Erythroblast (primary cell): ENCODE data around the gene APEX1.
"Not testable (repeated sequence)": the region's sequence is repeated elsewhere in the genome, so short reads cannot be mapped to it uniquely, and the experiment has no call there.

Experiments
- DNase-seq, 2 experiments: peaks; one replicate each; lab custom pipeline; 2025; lab: John Stamatoyannopoulos, UW
- GATA1 ChIP-seq: IDR thresholded peaks from 2 replicates; pipeline ENCODE4 v1.6.1; 2011; ENCODE audit warnings: low read depth, mild to moderate bottlenecking, control low read depth, low read length, moderate library complexity
- POLR2A ChIP-seq: IDR thresholded peaks from 2 replicates; pipeline ENCODE4 v1.6.1; 2011; ENCODE audit warnings: mild to moderate bottlenecking, low read length

Gene APEX1

DNA sequence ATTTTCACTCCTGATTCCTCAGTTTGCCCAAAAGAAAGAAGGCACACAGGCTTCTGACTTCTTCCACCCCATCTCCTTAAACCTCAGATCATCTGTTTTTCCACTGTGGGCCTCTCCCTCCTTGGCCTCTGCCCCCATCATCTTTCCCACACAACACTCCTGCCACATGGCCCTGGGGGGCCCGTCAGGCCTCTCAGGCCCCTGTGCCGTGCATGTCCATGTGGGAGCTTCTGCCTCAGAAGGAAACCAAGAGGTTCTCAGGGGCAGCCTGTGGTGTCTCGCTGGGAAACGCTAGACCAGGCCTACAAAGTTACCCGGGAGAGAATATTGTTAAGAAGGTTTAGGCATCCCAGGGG, 27.0 kb upstream of the APEX1 start:
- TF ChIP-seq POLR2A (no peak), GATA1 (no peak)
- no peak for DNase-seq

GRCh38 chr14:20428802-20429201, 26.2 kb upstream of the APEX1 start:
- TF ChIP-seq GATA1, result no peak

GRCh38 chr14:20429801-20430669, 25.0 kb upstream of the APEX1 start:
- TF ChIP-seq GATA1, result no peak
- TF ChIP-seq POLR2A, result no peak
- DNase-seq, result no peak

More at GRCh38 chr14:20428802-20429201, 26.2 kb upstream of the APEX1 start:
- DNase-seq, result no peak

GRCh38 chr14:20434701-20435581, 20.1 kb upstream of the APEX1 start:
- no peak for DNase-seq

GRCh38 chr14:20435582-20436362, 19.3 kb upstream of the APEX1 start, which contains the start of gene KLHL33:
Gene KLHL33, minus strand, starts transcription at chr14:20436166. Its CDS starts 355 bp downstream, at chr14:20435811.
- TF ChIP-seq POLR2A, result no peak

More at GRCh38 chr14:20434701-20435581, 20.1 kb upstream of the APEX1 start:
- TF ChIP-seq POLR2A (no peak), GATA1 (no peak)

GRCh38 chr14:20436363-20436755, 18.7 kb upstream of the APEX1 start:
- no peak for TF ChIP-seq POLR2A
- TF ChIP-seq GATA1, result no peak
- DNase-seq, result no peak

More at GRCh38 chr14:20435582-20436362, 19.3 kb upstream of the APEX1 start, which contains the start of gene KLHL33:
- DNase-seq, result no peak

- no peak for TF ChIP-seq POLR2A
- no peak for TF ChIP-seq GATA1
- no peak for DNase-seq
Measured at GRCh38 chr14:20438664-20439063, 16.4 kb upstream of the APEX1 start.

DNA sequence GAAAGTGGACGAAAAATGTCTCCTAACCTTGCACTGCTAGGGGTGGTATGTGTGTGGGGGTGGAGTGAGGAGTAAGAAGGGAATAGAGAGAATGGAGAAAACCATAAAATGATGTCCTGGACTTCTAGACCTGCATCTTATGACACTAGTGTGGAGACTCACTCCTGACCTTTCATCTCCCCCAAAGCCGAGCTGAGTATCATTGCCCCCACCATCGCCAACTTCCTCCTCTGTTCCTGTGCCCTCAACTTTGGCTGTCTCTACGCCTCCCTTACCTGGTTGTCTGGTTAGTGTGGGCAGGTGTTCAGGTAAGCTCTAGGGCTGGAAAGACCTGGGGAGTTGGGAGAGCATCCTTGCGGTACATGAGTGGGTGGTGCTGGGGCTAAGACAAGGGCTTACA, 14.6 kb upstream of the APEX1 start:
- no peak for DNase-seq
- no peak for TF ChIP-seq GATA1
- no peak for TF ChIP-seq POLR2A

- DNase-seq, result no peak
- no peak for TF ChIP-seq GATA1
- no peak for TF ChIP-seq POLR2A
Measured at GRCh38 chr14:20440882-20441281, 14.1 kb upstream of the APEX1 start.

DNA sequence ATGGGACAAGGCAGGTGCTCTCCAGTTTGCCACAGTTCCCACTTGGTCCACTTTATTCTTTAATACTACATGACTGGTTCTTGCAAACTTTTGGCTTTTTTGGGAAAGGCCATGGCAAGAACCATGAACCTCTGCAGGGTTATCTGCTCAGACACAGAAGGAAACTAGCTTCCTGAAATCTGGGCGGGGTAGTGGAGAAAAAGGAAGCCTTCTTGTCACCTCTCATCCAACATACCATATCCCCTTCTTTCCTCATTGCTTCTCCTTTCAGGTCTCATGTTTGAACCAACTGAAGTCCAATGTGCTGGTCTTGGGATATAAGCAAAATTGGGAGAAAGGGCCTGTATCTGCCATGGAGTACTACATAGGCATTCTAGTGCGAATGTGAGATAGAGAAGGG, 13.6 kb upstream of the APEX1 start:
- no peak for DNase-seq
- TF ChIP-seq POLR2A, result no peak

DNA sequence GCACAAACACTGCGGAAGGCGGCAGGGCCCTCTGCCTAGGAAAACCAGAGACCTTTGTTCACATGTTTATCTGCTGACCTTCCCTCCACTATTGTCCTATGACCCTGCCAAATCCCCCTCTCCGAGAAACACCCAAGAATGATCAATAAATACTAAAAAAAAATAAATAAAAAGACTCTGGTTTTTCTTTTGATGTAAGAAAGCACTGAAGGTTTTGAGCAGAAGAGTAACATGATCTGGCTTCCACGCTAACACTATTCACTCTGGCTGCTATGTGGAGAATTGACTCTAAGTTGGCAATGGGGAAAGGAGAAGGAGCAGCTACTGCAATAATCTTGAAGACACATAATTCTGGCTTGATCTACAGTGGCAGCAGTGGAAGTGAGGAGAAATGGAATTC, 11.4 kb upstream of the APEX1 start:
- not testable (repeated sequence) for DNase-seq

DNA sequence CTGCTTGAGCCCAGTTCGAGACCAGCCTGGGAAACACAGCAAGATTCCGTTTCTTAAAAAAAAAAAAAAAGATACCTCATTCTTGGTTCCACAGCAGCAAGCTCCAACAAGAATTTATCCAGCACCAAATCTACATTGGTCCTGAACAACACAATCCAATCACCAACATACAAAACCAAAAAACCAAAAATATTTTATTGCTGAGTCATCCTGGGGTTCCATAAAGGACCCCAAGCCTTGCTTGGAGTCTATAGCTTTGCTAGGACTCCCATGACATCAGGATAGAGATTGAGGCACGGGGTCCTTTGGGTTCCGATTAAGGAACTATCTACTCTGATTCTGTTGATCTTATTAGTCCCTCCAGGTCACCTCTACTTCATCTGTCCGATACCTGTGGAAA, 8.1 kb upstream of the APEX1 start:
- TF ChIP-seq POLR2A, result no peak
- no peak for TF ChIP-seq GATA1
- DNase-seq, result no peak

DNA sequence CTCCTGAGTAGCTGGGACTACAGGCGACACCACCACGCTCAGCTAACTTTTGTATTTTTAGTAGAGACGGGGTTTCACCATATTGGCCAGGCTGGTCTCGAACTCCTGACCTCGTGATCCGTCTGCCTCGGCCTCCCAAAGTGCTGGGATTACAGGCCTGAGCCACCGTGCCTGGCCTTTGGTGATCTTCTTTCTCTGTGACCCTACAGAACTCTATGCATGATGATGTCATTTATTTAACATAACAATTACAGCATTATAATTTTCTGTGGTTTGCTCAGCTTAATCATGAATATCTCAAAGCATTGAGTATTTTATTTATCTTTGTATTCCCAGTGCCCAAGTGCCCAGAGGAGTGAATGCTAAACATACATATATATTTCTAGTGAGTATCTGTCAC, 2.2 kb upstream of the APEX1 start:
- DNase-seq, result not testable (repeated sequence)
